Chondrocyte (in vitro differentiated cells): Measurements from ENCODE around the gene LIMCH1. TPM values are rescaled to one million over a fixed set of nuclear protein-coding genes. Genes with fewer than 3 reads are reported as not detected.

Source experiments
- DNase-seq: peaks from one replicate; pipeline ENCODE4 v3.0.0; 2021; ENCODE audit warnings: mixed read lengths, low spot score
- H3K27ac Mint-ChIP-seq: one replicate; pipeline ENCODE4 v1.8.0; 2021; ENCODE audit warnings: mild to moderate bottlenecking, moderate library complexity, mixed read lengths; ENCODE audit not compliant: unreplicated experiment
- H3K27me3 Mint-ChIP-seq: 2 replicates; pipeline ENCODE4 v1.8.0; 2021; ENCODE audit warnings: low read depth, mixed read lengths
- H3K36me3 Mint-ChIP-seq: 2 replicates; pipeline ENCODE4 v1.8.0; 2021; ENCODE audit warnings: low read depth, mixed read lengths
- H3K4me1 Mint-ChIP-seq: 2 replicates; pipeline ENCODE4 v1.8.0; 2021; ENCODE audit warnings: low read depth, mild to moderate bottlenecking, mixed read lengths
- H3K4me3 Mint-ChIP-seq: one replicate; pipeline ENCODE4 v1.8.0; 2021; ENCODE audit warnings: mild to moderate bottlenecking, moderate library complexity, mixed read lengths; ENCODE audit not compliant: unreplicated experiment
- H3K9me3 Mint-ChIP-seq: 2 replicates; pipeline ENCODE4 v1.8.0; 2021; ENCODE audit warnings: low read depth, mixed read lengths
- total RNA-seq: library from RNA; stranded (reverse); gene quantifications from 3 replicates; pipeline ENCODE4 v1.2.1, GENCODE V29; 2021
- TF ChIP-seq, protein P1 (sequence below): fragments of 200-600 bp; sonication (generic); IDR thresholded peaks from 2 replicates; pipeline ENCODE4 v1.5.0; 2021; ENCODE audit warnings: antibody characterized with exemption, mild to moderate bottlenecking, moderate library complexity

Gene LIMCH1
- total RNA-seq, 1 donor from 2014 or later, result 9.8 TPM

DNA sequence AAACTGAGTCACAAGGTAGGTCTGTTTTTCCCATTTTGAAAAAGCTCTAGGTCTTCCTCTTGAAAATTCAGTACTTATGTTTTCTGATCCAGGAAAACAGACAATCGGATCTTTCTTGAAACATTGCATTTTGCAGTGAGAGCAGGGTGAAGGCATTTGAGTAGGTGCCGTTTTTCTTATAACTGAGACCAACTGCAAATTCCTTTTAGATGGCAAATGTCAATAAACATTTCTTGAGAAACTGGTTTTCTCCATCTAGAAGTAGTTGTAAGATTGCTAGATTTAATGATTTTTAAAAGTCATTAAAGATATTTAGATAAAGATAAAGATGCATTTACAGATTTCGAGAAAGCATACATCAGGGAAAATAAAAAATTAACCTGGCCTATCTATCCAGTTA, 118.1 kb downstream of the LIMCH1 start:
- H3K4me3 Mint-ChIP-seq, result no peak overlapping the region
- TF ChIP-seq, protein P1, sequence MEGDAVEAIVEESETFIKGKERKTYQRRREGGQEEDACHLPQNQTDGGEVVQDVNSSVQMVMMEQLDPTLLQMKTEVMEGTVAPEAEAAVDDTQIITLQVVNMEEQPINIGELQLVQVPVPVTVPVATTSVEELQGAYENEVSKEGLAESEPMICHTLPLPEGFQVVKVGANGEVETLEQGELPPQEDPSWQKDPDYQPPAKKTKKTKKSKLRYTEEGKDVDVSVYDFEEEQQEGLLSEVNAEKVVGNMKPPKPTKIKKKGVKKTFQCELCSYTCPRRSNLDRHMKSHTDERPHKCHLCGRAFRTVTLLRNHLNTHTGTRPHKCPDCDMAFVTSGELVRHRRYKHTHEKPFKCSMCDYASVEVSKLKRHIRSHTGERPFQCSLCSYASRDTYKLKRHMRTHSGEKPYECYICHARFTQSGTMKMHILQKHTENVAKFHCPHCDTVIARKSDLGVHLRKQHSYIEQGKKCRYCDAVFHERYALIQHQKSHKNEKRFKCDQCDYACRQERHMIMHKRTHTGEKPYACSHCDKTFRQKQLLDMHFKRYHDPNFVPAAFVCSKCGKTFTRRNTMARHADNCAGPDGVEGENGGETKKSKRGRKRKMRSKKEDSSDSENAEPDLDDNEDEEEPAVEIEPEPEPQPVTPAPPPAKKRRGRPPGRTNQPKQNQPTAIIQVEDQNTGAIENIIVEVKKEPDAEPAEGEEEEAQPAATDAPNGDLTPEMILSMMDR, result no peak
- H3K9me3 Mint-ChIP-seq, result no peaks in the 10 kb centered on the region
- H3K27me3 Mint-ChIP-seq, result peaks cover 2% of the 10 kb centered on the region
- no peak overlapping the region for H3K27ac Mint-ChIP-seq
- H3K36me3 Mint-ChIP-seq, result peaks cover 1% of the 10 kb centered on the region
- no peak for DNase-seq
- peaks cover 4% of the 10 kb centered on the region for H3K4me1 Mint-ChIP-seq

DNA sequence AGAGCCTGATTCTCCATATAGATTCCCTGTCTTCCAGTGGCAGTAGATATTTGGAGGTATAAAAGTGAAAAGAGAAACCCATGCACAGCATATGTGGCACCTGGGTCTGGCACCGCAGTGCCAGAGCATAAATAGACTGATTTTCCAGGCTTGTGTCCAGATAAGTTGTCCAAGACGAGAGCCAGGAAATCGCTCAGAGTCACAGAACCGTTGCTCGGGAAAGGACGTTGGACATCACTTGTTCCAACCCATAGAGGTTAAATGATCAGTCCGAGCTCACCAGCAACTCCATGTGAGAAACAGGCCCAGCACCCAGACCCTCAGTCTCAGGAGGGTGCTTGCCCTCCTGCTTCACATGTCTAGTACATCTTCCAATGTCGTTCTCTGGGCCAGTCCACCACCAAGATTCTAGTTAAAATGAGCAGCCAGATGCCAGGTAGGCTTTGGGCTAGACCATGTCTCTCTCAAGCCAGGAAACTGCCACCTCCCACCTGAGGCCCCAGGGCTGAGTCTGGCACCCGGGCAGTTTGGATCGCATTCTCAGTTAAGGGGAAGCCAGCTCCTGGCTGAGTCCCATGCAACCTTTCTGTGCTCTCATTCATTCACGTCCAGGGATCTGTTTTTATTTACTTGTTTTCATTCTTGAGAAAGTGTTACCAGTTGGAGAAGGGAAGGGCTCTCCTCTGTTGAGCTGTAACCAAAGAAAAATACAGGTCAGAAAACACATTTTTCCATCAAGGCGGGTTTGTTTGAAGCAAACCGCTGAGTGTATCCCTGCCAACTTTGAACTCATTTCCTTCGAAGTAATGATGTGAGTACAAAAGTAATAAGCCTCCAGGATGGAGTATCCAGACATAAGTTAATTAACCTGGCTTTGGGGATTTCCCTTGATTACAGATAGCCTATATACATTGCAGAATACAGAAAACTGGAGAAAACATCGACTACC, 118.9 kb downstream of the LIMCH1 start:
- Mint-ChIP-seq H3K9me3 (no peaks in the 10 kb centered on the region), H3K4me3 (no peak overlapping the region), H3K4me1 (peaks cover 4% of the 10 kb centered on the region), H3K27ac (no peak overlapping the region), H3K27me3 (peaks cover 2% of the 10 kb centered on the region), H3K36me3 (peaks cover 1% of the 10 kb centered on the region)
- DNase-seq, result no peak
- TF ChIP-seq, protein P1, result no peak

DNA sequence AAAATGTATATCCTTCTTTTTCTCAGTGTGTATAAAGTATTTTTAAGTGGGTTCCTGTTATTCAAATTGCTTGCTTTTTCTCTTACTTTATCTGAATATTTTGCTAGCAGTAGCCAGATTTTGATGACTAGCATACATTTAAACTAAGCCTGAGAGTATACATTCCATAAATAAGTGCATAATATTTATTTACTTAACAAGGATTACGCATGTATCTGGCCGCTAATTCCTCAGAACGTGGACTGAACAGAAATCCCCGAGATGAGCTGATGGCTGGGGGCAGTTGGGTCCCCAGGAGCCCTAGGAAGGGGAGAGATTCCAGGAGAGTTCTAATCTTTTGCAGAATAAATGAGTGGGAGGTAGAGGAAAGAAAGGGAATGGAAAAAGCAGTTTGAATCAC, 119.6 kb downstream of the LIMCH1 start:
- Mint-ChIP-seq H3K4me1 (peaks cover 4% of the 10 kb centered on the region), H3K27ac (no peak overlapping the region)

DNA sequence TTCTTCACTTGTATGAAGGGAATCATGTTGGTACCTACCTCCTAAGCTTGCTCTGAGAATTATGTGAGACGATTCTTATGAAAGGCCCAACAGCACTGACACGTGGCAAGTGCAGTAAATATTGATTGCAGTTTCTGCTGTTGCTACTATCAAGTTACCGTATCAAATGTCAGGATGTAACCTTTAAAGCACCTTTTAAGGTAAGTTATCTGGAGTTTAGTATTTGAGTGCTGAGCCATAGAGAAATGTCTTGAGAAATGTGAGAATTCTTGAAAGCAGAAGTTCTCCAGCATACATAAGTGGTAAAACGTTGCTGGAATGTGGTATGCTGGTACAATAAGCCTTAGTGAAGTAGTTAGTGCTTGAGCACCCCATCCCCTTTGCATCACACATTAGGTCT, 120.2 kb downstream of the LIMCH1 start:
- Mint-ChIP-seq H3K27ac (no peak overlapping the region), H3K36me3 (peaks cover 1% of the 10 kb centered on the region), H3K4me1 (peaks cover 4% of the 10 kb centered on the region), H3K27me3 (peaks cover 6% of the 10 kb centered on the region), H3K4me3 (no peak overlapping the region), H3K9me3 (no peaks in the 10 kb centered on the region)
- no peak for DNase-seq
- TF ChIP-seq, protein P1, result no peak

More for the DNA sequence above, 119.6 kb downstream of the LIMCH1 start:
- Mint-ChIP-seq H3K27me3 (peaks cover 2% of the 10 kb centered on the region), H3K4me3 (no peak overlapping the region), H3K36me3 (peaks cover 1% of the 10 kb centered on the region), H3K9me3 (no peaks in the 10 kb centered on the region)
- DNase-seq, result no peak
- TF ChIP-seq, protein P1, result no peak

GRCh38 chr4:41660352-41660751, 122.4 kb downstream of the LIMCH1 start:
- no peak for DNase-seq
- peaks cover 1% of the 10 kb centered on the region for H3K36me3 Mint-ChIP-seq
- no peak overlapping the region for H3K27ac Mint-ChIP-seq
- no peaks in the 10 kb centered on the region for H3K9me3 Mint-ChIP-seq
- H3K4me1 Mint-ChIP-seq, result peaks cover 4% of the 10 kb centered on the region
- H3K27me3 Mint-ChIP-seq, result peaks cover 6% of the 10 kb centered on the region
- H3K4me3 Mint-ChIP-seq, result no peak overlapping the region
- TF ChIP-seq, protein P1, result no peak
